ENCODE results near the gene NUDT3. TPM values are rescaled to one million over a fixed set of nuclear protein-coding genes. Genes with fewer than 3 reads are reported as not detected.

The NUDT3 gene
- total and polyA plus RNA-seq, 9 of the 15 experiments (the other 6 are each of a cell fraction or from before 2014, with no cell fraction given) = 5.4 to 81.2 (median 56.4) TPM

- TF ChIP-seq ZBTB11 (CRISPR knock-in tag; IDR thresholded peaks at IDR 0.05) (peak in 1 of 3 experiments; percentile 69; a peak in 1 of 6 replicates), CCAR2 (IDR thresholded peaks at IDR 0.05; ENCODE audit: low read depth, low read length) (no peak), ZNF174 (CRISPR knock-in tag; IDR thresholded peaks at IDR 0.05) (no peak), ZNF766 (CRISPR knock-in tag; conservative IDR thresholded peaks at IDR 0.05) (peak; percentile 95), CHD1 (IDR thresholded peaks at IDR 0.05; ENCODE audit: low read length) (no peak), PTTG1 (tag; IDR thresholded peaks at IDR 0.05; ENCODE audit: low read depth) (peak; percentile 74), MED1 (CRISPR knock-in tag; IDR thresholded peaks at IDR 0.05; ENCODE audit: borderline replicate concordance) (no peak), ARID3B (CRISPR knock-in tag; IDR thresholded peaks at IDR 0.05; ENCODE audit: borderline replicate concordance) (no peak), USF2 (CRISPR knock-in tag; IDR thresholded peaks at IDR 0.05) (peak; percentile 42; the same call in 1 of the 2 replicates), MAFK (IDR thresholded peaks at IDR 0.05; ENCODE audit: low read length) (no peak), ZNF140 (CRISPR knock-in tag; IDR thresholded peaks at IDR 0.05) (no peak), PHB (CRISPR knock-in tag; IDR thresholded peaks at IDR 0.05) (no peak), ZBTB5 (IDR thresholded peaks at IDR 0.05) (no peak), FOXJ3 (CRISPR knock-in tag; IDR thresholded peaks at IDR 0.05) (no peak), SIN3A (IDR thresholded peaks at IDR 0.05; ENCODE audit: borderline replicate concordance in 2 of 2, control insufficient read depth in 1 of 2, low read depth in 2 of 2, low read length in 2 of 2) (no peak), MNT (conservative IDR thresholded peaks at IDR 0.05) (peak; percentile 28 to 38; a peak in 2 of 4 replicates)
Observed at GRCh38 chr6:34315780-34316179, 76.7 kb downstream of the NUDT3 start (continued).
